ENCODE results near the gene KRTAP10-1.
"Not testable (repeated sequence)": the region's sequence is repeated elsewhere in the genome, so short reads cannot be mapped to it uniquely, and the experiment has no call there.

Gene KRTAP10-1

DNA sequence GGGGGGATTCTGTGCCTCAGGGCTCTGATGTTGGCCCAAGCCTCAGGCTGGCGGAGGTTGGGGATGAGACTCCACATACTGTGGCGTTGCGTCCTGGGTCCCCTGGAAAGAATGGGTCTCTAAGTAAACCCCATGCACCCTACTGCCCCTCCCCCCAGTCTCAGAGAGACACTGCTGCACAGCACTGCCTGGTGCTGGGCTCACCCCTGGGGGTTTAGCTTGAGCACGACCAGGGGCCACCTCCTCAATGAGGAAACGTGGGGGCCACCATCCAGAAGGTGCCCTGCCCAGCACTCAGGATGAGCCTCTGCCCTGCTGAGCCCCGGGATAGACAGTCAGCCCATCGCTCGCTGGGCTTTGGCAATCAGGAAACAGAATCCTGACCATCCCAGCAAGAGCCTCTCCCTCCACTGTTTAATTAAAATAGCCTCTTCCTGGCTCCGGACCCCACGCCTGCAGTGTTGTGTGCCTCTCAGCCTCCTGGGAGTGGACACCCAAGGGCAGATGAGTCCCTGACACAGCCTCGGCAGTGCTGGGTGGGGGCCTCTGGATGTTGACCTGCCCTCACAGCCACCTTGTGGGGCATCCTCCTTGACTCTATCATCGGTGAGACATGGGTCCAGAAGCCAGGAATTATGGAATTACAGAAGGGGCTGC, 30.0 kb upstream of the KRTAP10-1 start:
- DNase-seq = no peak

DNA sequence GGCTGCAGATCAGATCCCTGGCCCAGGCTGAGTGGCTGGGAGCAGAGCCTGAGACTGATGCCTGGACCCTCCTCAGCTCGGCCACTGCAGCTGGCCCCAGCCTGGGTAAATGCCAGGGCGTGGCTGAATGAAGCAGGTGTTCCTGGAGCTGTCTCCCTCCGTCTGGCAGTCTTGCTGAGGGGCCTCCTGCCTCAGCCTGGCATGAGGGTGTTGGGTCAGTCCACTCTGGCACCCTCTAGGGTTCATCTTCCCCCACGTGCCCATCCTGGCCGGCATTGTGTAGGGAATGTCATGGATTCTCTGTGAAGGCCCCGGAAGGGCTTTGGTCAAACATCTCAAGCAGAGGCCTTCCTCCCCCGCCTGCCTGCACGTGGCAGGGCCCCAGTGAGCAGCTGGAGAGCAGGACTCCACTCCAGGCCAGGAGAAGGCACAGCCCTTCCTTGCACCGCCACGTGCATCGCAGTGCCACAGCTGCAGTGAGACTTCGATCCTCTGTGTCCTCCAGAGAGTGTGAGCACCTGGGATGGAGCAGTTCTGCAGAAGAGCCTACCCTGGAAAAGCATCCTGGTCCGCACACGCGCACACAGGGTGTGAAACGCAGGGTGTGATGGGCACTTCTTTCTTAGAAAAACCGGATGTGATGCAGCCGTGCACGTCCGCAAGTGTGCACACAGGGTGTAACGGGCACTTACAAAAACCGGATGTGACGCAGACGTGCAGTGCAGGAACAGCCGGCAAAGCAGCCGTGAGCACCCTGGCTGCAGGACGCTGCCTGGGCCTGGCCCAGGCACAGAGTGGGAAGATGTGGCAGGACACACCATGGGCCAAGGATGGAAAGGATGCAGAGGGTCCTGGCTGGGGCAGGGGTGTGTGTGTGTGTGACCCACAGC, 28.9 kb upstream of the KRTAP10-1 start:
- no peak for DNase-seq

DNA sequence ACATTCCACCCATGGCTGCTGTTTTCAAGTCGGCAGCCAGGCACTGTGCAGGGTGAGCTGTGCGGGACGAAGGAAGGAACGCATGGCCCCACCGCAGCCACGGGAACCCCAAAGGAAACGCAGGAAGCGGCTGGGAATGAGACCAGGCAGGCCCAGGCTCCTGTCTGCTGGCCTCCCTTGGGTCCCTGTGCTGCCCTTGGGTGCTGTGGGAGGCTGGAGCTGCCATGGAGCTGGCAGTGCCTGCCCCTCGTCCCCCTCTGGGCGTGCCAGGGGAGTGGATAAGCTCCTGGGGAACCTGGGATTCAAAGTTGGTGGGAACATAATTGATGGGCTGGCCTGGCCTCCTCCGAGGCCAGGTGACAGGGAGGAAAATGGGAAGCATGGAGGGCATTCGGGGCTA, 28.3 kb upstream of the KRTAP10-1 start:
- DNase-seq = no peak

DNA sequence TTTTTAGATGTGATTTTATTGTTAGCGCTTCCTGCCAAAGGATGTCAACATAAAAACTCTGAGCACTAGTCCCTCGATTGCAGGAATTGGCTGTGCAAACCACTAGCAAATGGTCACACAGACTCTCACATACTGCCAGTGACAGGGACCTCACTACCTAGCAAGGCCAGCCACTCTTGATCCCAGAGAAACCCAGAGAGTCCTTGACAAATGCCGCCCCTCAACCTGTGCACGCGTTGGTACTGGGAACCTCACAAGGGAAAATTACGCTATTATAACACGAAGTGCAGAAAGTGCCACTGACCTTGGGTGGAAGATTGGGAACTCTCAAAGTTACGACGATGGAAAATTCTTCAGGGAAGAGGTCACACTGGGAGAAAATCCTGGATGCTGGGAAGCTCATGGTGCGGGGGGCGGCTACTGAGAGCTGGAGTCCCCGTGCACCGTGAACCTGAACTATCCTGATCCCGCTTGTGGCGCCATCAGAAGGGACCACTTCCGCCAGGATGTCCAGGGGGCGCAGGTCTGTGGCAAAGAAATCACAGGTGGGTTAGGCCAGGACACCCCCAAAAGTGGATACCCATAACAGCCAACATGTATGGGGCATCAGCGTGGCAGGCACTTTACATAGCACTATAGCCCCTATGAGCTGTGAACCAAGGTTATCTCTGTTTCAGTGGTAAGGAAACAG, 27.6 kb upstream of the KRTAP10-1 start:
- no peak for DNase-seq

DNA sequence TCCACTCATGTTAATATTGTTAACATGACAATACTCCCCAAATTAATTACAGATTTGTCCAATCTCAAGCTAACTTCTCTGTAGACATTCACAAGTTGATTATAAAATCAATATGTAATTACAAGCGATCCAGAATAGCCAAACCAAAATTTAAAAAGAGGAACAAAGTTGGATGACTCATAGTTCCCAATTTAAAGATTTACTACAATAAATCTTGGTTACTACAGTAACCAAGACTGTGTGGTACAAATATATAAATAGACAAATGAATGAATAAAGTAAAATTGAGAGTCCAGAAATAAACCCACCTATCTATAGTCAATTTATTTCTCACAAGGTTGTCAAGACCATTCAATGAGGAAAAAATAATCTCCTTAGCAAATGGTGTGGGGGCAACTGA, 26.4 kb upstream of the KRTAP10-1 start:
- DNase-seq = no peak

DNA sequence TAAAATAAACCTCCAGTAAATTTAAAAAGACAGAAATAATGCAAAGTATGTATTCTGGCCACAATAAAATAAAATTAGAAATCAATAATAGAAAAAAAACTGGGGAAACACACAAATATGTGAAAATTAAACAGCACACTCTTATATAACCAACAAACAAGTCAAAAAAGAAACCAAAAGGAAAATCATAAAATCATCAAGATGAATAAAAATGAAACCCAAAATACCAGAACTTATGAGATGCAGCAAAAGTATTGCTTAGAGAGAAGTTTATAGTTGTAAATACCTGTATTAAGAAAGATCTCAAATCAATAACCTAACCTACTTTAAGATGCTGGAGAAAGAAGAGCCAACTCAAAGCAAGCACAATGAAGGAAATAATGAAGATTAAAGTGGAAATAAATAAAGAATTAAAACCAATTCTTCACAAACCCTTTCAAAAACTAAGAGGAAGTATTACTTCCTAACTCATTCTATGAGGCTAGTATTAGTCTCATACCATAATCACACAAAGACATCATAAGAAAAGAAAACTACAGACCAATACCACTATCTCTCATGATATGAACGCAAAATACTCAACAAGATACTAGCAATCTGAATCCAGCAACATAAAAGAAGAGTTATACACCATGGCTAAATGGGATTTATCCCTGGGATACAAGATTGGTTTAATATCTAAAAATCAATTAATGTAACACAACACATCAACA, 25.0 kb upstream of the KRTAP10-1 start:
- DNase-seq = no peak

DNA sequence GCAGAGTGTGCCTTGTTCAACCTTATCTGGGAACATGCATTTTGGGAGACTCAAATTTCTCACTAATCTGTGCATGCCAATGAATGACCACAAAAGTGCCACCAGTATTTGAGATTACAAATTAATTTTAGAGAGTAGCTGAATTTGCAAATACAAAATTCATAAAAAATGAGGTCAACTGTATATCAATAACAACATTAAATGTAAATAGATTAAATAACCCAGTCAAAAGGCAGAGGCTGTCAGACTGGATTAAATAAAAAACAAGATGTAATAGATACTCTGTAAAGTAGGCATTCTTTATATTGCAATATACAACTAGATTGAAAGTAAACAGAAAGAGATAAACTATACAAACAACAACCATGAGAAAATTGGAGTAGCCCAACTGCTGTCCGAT, 24.1 kb upstream of the KRTAP10-1 start:
- no peak for DNase-seq

DNA sequence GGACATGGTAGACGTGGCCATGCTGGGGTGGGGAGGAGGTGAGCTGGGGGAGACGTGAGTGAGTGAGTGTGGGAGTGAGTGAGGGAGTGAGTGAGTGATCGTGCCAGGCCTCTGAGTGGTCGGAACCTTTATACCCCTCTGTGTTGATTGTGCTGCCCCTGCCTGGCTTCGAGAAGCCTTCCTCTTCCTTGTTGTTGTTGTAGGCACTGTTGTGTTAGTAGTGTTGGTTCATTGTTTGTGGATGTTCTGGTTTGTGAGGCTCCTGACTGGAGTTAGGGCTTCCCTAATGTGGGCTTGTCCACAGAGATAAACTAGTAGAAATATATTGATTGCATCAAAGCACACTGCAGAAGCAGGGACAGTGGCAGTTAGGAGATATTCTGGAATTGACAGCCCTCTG, 18.7 kb upstream of the KRTAP10-1 start, which contains the start of gene KRTAP10-3:
Gene KRTAP10-3 (minus strand): TSS at position 101 of the 400 bp plus-strand sequence. CDS start 80 bp downstream, at position 21.
- DNase-seq = no peak

DNA sequence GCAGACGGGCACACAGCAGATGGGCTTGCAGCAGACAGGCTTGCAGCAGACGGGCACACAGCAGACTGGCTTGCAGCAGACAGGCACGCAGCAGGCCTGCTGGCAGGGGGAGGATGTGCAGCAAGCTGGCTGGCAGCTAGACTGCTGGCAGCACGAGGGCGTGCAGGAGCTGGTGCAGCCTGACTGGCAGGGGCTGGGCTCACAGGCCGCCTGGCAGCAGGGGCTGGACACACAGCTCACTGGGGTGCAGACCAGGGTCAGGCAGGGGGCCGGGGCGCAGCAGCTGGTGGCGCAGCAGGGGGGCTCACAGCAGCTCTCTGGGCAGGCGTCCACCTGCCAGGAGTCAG, 18.3 kb upstream of the KRTAP10-1 start:
- not testable (repeated sequence) for DNase-seq

DNA sequence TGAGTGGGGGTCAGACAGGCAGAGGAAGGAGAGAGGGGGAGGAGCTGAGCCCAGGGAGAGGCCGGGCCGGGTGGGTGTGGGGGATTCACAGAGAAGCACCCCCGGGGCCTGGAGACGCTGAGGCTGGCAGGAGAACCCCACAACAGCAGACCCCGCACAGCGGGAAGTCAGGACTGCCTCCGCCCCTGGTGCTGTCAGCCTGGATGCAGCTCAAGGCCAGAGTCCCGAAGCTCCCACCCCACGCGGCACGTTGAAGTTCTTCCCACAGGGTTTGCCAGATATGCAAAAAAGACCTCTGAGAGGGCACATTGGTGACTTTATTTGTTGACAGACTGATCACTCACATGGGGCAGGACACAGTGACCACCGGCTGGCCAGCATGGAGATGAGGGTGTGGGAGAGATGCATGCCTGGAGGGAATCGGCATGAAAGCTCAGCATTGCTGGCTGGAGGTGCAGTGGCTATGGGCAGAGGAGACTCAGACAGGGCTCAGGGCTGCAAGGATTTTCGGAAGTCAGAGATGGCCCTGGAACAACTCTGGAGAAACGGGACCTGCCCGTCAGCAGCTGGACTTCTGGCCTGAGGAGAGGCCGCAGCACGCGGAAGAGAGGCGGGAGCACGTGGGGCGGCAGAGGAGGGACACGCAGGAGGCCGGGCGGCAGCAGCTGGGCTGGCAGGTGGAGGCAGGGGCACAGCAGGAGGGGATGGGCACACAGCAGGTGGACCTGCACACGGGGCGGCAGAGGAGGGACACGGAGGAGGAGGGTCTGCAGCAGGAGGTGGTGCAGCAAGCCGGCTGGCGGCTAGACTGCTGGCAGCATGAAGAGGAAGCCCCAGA, 17.7 kb upstream of the KRTAP10-1 start:
- DNase-seq = no peak

DNA sequence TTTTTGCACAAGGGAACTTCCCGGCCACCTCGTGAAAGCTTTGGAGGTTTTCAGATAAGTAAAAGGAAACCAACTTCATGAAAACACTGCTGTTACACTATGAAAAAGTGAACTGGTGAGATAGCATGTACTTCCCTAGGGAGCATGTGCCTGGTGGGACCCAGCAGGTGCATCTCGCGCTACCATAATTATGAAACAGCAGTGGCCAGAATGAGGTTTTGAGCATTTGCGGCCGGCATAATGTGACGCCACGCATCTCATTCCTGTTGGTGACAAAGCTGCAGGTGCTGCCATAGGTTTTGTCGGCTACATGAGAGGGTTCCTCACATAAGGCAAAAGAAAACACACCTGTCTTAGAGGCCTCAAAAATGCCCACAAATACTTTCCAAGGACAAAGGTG, 16.9 kb upstream of the KRTAP10-1 start:
- no peak for DNase-seq

DNA sequence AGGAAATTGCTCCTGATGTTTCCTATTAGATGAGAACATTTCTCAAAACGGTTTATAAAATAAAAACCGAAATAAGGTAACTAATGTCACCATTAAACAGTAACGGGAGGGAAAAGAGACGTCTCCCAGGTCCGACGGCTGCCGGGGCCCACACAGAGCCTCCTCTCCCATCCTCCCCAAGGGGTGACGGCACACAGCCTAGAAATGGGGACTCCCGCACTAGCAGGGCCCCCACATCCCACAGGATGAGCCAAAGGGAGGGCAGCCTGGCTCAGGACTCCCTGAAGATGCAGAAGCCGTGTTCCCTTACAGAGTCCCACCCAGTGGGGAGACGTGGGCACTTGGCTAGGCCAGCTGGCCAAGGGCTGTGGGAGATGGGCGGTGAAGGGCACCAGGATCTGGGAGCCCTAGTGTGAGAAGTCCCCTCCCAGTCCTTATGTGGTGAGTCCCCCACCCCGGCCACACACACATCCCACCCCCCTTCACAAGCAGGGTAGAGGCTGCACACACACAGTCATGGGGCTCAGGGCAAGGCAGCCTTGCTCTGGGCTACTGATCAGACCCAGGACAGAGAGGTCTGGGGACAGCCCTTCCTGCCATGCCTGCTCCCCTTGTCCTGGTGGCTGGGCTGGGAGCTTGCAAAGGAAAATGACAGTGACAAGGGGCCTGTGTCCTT, 15.3 kb upstream of the KRTAP10-1 start:
- DNase-seq = no peak

DNA sequence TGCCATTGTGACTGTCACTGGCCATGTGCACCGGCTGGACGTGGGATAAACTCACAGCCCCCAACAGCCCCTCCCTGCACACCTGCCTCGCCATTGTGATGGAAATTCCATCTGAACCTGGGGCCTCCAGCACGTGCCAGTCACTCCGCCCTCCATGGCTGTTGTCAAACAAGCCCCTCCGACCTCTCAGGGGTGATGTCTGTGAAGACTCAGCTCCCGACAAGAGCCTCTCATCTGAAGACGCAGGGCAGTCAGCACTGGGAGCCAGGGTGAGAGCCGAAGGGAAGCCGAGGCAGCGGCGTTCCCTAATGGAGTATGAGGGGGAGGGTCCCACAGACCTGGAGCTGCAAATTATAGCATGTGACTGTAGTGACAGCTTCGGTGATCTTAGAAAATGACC, 12.7 kb upstream of the KRTAP10-1 start:
- no peak for DNase-seq

DNA sequence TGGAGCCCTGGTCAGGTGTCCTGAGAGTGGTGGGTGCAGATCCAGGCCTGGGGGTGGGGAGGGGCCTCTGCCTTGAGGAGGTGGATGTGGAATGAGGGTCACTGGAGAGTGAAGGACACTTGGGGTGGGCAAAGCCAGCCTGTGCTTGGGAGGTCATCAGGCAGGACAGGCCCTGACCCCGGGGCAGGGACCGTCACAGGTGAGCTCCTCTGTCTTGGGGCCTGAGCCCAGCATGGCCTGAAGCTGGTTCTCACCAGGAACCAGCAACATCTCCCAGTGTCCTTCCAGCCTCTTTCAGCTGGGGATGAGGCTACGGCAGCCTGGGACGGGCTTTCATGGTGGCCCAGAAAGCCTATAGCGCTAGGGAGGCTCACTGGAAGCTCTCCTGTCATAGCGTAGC, 12.1 kb upstream of the KRTAP10-1 start:
- no peak for DNase-seq

DNA sequence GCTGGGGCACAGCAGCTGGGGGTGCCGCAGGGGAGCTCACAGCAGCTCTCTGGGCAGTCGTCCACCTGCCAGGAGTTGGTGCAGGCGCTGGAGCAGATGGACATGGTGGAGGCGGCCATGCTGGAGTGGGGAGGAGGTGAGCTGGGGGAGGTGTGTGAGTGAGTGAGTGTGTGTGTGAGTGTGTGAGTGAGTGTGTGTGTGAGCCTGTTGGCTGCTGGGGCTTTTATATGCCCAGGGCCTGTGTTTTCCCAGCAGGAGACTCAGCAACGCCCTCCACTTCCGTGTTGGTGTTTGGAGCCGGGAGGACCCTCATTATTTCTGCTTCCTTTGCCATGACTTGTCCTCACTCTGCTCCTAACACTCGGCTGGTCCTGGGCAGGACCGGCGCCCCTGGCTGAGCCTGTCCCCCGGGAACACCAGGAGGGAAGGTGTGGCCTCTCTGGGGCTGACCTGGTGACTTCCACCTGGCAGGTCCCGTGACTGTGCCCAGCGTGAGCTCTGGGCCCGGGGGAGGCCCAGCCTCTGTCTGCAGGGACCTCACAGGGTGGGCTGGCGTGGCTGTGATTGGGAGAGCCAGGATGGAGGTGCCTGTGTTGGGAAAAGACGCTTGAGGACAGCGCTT, 11.5 kb upstream of the KRTAP10-1 start, which contains the start of gene KRTAP10-2:
Gene KRTAP10-2 (minus strand): TSS at position 166 of the 622 bp plus-strand sequence. CDS start 47 bp downstream, at position 119.
- DNase-seq = no peak

DNA sequence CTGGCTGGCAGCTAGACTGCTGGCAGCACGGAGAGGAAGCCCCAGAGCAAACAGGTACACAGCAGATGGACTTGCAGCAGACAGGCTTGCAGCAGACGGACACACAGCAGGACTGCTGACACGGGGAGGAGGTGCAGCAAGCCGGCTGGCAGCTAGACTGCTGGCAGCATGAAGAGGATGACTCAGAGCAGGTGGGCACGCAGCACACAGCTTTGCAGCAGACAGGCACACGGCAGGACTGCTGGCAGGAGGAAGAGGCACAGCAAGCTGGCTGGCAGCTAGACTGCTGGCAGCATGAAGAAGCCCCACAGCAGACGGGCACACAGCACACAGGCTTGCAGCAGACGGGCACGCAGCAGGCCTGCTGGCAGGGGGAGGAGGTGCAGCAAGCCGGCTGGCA, 10.8 kb upstream of the KRTAP10-1 start:
- no peak for DNase-seq

DNA sequence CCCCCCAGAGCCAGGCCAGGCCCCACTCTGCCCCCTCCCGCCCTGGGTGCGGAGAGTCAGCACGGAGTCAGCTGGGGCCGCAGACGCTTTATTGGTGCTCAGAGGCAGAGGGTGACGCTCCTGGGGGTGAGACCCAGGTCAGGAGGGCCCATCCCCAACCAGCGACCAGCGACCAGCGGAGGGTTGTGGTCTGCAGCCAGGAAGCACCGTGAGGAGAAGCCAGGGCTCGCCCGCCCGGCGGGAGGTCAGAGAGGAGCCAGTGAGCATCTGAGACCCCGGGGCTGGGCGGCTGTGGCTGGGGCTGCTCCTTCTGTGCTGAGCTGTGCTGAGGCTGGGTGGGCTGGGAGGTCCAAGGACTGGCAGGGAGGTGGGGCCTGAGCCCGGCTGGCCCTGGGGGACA, 10.3 kb upstream of the KRTAP10-1 start:
- not testable (repeated sequence) for DNase-seq

DNA sequence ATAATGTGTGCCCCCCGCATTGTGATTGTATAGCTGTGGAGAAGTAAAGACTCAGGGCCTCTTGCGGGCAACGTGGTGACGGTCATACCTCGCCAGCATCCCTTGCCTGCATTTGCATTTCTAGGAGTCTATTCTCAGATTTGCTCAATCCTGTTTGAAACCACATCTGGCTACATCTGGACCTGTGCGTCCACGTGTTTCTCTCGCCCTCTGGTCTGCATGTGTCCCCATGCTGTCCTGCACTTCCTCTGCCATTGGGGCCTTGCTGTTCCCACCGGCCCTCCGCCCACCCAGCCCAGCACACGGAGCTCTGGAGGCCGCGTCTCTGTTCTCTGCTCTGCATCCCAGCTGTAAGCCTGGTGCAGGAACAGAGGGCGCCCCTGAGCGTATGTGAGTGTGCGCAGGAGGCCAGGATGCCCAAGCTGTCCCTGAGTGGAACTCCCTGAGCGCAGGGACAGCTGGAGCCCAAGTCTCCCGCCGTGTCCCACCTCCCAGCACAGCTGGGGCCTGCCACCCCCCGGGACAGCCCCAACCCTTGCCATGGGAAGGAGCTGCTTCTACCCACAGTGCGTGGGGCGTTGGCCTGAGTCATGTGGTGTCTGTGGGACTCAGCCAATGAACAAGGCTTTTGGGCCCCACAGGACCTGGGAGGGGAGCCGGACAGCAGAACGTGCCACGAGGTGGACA, 9.7 kb upstream of the KRTAP10-1 start:
- no peak for DNase-seq

DNA sequence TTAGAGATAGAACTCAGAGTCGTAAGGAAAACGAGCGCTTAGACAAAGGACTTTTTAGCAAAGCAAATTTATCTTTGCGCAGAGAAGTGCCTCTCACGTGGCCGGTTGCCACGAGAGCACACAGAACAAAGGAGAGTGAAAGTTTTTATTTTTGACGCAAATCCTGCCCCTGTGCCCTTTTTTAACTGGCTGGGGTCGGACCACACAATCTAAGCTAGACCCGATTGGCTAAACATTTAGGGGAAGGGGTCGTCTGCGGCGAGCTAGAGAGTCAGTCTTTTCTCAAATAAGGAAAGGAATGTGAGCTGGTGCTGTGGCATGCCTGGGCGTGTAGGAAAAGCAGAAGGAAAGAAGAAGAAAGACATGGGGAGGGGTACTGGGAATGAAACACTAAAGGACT, 8.9 kb upstream of the KRTAP10-1 start:
- DNase-seq = no peak

DNA sequence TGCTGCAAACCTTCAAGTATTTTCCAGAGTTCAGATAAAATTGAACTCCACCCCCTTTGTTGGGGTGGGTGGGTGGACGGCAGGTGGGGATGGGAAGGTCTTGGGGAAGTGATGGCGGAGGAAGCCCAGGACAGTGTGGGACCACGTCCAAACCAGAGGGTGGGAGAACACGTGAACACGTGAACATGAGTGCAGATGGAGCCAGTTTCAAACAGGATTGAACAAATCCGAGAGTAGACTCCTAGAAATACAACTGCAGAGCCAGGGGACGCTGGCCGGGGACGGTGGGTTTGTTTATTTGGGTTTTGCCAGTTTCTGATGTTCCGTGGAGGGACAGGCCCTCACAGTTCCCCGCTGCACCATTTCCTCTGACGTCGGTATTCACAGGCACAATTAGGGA, 8.4 kb upstream of the KRTAP10-1 start:
- no peak for DNase-seq

Measured in femur (tissue), 1 donor.